Endodermal cell (in vitro differentiated cells): ENCODE measurements around the gene ROR1. TPM values are rescaled to one million over a fixed set of nuclear protein-coding genes. Genes with fewer than 3 reads are reported as not detected.

ENCODE experiments used
- DNase-seq: peaks from one replicate; pipeline ENCODE4 v3.0.0-alpha.2; 2017
- H3K27ac ChIP-seq: 2 replicates; pipeline ENCODE4 v1.5.1; 2013; ENCODE audit warnings: mild to moderate bottlenecking, low read depth, low read length, moderate library complexity
- H3K27me3 ChIP-seq: 2 replicates; pipeline ENCODE4 v1.6.1; 2013; ENCODE audit warnings: mild to moderate bottlenecking, low read length, moderate library complexity; ENCODE audit not compliant: insufficient read depth, control insufficient read depth, poor library complexity, severe bottlenecking
- H3K36me3 ChIP-seq: 2 replicates; pipeline ENCODE4 v1.7.0; 2013; ENCODE audit warnings: mild to moderate bottlenecking, low read length, moderate library complexity; ENCODE audit not compliant: control insufficient read depth, insufficient read depth
- H3K4me1 ChIP-seq: one replicate; pipeline ENCODE4 v1.7.0; 2013; ENCODE audit warnings: low read length; ENCODE audit not compliant: control insufficient read depth, insufficient read depth
- H3K4me3 ChIP-seq: 2 replicates; pipeline ENCODE4 v1.5.1; 2013; ENCODE audit warnings: mild to moderate bottlenecking, low read length, moderate library complexity
- H3K9ac ChIP-seq: 2 replicates; pipeline ENCODE4 v1.6.1; 2013; ENCODE audit warnings: mild to moderate bottlenecking, low read length, moderate library complexity; ENCODE audit not compliant: poor library complexity, severe bottlenecking; ENCODE audit errors: extremely low read depth
- H3K9me3 ChIP-seq: 2 replicates; pipeline ENCODE4 v1.6.1; 2013; ENCODE audit warnings: mild to moderate bottlenecking, low read length, moderate library complexity; ENCODE audit not compliant: control insufficient read depth
- H3K27ac Mint-ChIP-seq: 2 replicates; pipeline ENCODE4 v1.8.0; 2020; ENCODE audit warnings: mixed read lengths
- H3K27me3 Mint-ChIP-seq: 2 replicates; pipeline ENCODE4 v1.8.0; 2021; ENCODE audit warnings: mild to moderate bottlenecking, mixed read lengths; ENCODE audit not compliant: insufficient read depth
- H3K36me3 Mint-ChIP-seq: 2 replicates; pipeline ENCODE4 v1.8.0; 2020; ENCODE audit warnings: low read depth, mixed read lengths
- H3K4me1 Mint-ChIP-seq: 2 replicates; pipeline ENCODE4 v1.8.0; 2020; ENCODE audit warnings: mixed read lengths
- H3K4me3 Mint-ChIP-seq: 2 replicates; pipeline ENCODE4 v1.8.0; 2020; ENCODE audit warnings: mild to moderate bottlenecking, moderate library complexity, mixed read lengths
- H3K9me3 Mint-ChIP-seq: 2 replicates; pipeline ENCODE4 v1.8.0; 2020; ENCODE audit warnings: mild to moderate bottlenecking, mixed read lengths
- WGBS, 2 experiments: methylation state at CpG; one replicate each; pipeline versions ENCODE4 v1.1.5 to v1.1.7; 2013; ENCODE audit warnings: missing lambda C conversion rate in 2 of 2, mixed read lengths in 1 of 2; ENCODE audit not compliant: insufficient coverage in 1 of 2, insufficient read length in 1 of 2; 5-methylcytosine and 5-hydroxymethylcytosine counted together
- total RNA-seq, 2 donors: library from RNA; stranded (reverse); fragmentation: NEBNext Ultra II Directional in 1 of 2; extraction: Animal tissue kit (Norgen Biotek cat#: 25700) in 1 of 2; gene quantifications; 2 replicates in 1 of 2; 3 replicates in 1 of 2; pipeline ENCODE4 v1.2.1, GENCODE V29; 2021
- TF ChIP-seq, protein P1 (sequence below): fragments of 200-600 bp; sonication (generic); conservative IDR thresholded peaks from 2 replicates; pipeline ENCODE4 v1.5.0; 2021; ENCODE audit warnings: antibody characterized with exemption, mild to moderate bottlenecking

The ROR1 gene
- total RNA-seq, 2 donors from 2014 or later, result 77.4 to 77.9 TPM

DNA sequence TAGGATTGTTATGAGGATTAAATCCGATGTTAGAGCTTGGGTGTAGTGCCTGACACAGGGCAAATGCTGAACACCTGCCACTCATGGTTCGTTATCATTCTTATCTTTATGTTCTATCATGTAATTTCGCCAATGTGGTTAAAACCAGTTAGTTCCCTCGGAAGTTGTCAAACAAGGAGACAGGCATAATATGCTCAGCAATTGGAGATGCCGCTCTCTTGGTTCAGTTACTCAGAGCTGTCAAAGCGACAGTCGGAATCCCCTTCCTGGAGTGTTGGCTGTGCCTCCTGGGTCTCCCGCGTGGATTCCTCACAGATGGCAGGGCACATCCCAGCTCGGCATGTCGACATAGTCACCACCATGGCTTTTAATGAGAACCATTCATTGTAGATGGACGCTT, 192.2 kb downstream of the ROR1 start:
- Mint-ChIP-seq H3K27me3 (no peaks in the 10 kb centered on the region), H3K4me3 (no peak overlapping the region), H3K36me3 (peaks cover 18% of the 10 kb centered on the region), H3K9me3 (no peaks in the 10 kb centered on the region), H3K27ac (no peak overlapping the region), H3K4me1 (no peaks in the 10 kb centered on the region)
- Histone ChIP-seq H3K4me3 (no peak overlapping the region), H3K36me3 (no peaks in the 10 kb centered on the region), H3K9ac (no peak overlapping the region), H3K4me1 (no peaks in the 10 kb centered on the region), H3K27ac (no peak overlapping the region), H3K27me3 (no peaks in the 10 kb centered on the region), H3K9me3 (peaks cover 13% of the 10 kb centered on the region)
- 86 to 92% methylated on average over 12 of the region's 12 CpGs for WGBS, 2 experiments
- TF ChIP-seq, protein P1, sequence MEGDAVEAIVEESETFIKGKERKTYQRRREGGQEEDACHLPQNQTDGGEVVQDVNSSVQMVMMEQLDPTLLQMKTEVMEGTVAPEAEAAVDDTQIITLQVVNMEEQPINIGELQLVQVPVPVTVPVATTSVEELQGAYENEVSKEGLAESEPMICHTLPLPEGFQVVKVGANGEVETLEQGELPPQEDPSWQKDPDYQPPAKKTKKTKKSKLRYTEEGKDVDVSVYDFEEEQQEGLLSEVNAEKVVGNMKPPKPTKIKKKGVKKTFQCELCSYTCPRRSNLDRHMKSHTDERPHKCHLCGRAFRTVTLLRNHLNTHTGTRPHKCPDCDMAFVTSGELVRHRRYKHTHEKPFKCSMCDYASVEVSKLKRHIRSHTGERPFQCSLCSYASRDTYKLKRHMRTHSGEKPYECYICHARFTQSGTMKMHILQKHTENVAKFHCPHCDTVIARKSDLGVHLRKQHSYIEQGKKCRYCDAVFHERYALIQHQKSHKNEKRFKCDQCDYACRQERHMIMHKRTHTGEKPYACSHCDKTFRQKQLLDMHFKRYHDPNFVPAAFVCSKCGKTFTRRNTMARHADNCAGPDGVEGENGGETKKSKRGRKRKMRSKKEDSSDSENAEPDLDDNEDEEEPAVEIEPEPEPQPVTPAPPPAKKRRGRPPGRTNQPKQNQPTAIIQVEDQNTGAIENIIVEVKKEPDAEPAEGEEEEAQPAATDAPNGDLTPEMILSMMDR, result no peak
- no peak for DNase-seq

DNA sequence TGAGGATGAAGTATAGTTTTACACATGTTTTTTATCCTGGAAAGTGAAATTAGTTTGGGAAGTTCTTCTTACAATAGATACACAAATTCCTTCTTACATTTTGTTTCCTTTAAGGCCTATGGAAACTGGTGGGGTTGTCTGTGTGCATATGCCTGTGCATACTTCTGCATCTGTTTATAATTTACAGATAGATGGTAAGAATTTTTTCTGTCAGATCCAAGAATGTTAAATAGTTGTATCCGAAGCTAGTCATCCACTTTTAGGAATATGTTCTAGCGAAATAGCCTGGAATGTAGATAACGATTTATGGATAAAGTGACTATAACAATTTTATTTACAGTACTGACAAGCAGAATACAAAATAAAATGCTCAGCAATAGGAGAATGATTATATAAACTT, 194.1 kb downstream of the ROR1 start:
- peaks cover 13% of the 10 kb centered on the region for H3K9me3 ChIP-seq
- WGBS, 2 experiments, result 100% methylated on average over 1 to 2 of the region's 3 CpGs
- H3K36me3 ChIP-seq, result no peaks in the 10 kb centered on the region
- no peaks in the 10 kb centered on the region for H3K27me3 Mint-ChIP-seq
- no peak overlapping the region for H3K4me3 Mint-ChIP-seq
- H3K4me1 Mint-ChIP-seq, result peaks cover 4% of the 10 kb centered on the region
- no peaks in the 10 kb centered on the region for H3K27me3 ChIP-seq
- TF ChIP-seq, protein P1, result no peak
- H3K9me3 Mint-ChIP-seq, result no peaks in the 10 kb centered on the region
- no peak overlapping the region for H3K9ac ChIP-seq
- H3K4me3 ChIP-seq, result no peak overlapping the region
- no peaks in the 10 kb centered on the region for H3K4me1 ChIP-seq
- no peak for DNase-seq
- no peak overlapping the region for H3K27ac Mint-ChIP-seq
- no peak overlapping the region for H3K27ac ChIP-seq
- H3K36me3 Mint-ChIP-seq, result peaks cover 14% of the 10 kb centered on the region

DNA sequence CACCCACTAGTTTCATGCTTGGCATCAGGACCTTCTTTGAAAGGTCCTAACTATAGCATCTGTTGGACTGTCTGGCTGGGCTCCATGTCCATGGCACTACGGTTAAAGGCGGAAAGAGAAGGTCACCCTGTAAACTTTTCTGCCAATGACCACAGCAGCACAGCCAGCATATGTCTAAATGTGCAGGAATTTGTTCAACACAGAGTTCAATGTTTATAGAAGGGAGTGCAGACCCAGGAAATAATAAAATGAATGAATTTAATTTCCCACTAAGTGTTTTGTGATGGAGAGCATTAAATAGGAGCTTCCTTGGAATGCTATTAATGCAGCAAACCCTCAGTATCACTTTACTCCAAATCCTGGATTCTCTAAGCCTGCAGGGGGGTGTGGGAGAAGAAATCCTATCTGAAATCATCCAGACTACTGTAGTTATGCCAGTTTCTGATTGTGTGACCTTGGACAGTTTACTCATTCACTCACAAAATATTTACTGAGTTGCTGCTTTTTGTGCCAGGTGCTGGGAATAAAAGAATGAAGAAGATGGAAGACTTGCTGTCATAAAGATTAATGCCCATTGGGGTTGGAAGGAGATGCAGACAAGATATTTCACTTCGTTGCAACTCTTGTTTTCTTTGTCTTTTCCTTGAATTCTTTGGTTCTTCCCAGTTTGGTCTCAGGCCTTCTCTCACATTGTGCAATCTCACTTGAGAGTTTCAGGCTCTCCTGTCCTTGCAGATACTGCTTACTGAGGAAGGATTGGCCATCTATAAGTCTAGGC, 195.0 kb downstream of the ROR1 start:
- TF ChIP-seq, protein P1, result no peak
- H3K36me3 Mint-ChIP-seq, result peaks cover 11% of the 10 kb centered on the region

More for the DNA sequence above, 195.0 kb downstream of the ROR1 start:
- H3K27ac Mint-ChIP-seq, result no peak overlapping the region
- no peaks in the 10 kb centered on the region for H3K4me1 ChIP-seq
- DNase-seq, result no peak
- H3K9me3 Mint-ChIP-seq, result no peaks in the 10 kb centered on the region
- no peaks in the 10 kb centered on the region for H3K27me3 ChIP-seq
- H3K9ac ChIP-seq, result no peak overlapping the region
- H3K27ac ChIP-seq, result no peak overlapping the region
- H3K36me3 ChIP-seq, result no peaks in the 10 kb centered on the region
- H3K9me3 ChIP-seq, result peaks cover 13% of the 10 kb centered on the region
- 85 to 92% methylated on average over 3 of the region's 3 CpGs for WGBS, 2 experiments
- no peak overlapping the region for H3K4me3 ChIP-seq
- H3K4me3 Mint-ChIP-seq, result no peak overlapping the region
- no peaks in the 10 kb centered on the region for H3K27me3 Mint-ChIP-seq
- peaks cover 4% of the 10 kb centered on the region for H3K4me1 Mint-ChIP-seq
